Measurements from ENCODE around the gene ZNF543.

The ZNF543 gene

DNA sequence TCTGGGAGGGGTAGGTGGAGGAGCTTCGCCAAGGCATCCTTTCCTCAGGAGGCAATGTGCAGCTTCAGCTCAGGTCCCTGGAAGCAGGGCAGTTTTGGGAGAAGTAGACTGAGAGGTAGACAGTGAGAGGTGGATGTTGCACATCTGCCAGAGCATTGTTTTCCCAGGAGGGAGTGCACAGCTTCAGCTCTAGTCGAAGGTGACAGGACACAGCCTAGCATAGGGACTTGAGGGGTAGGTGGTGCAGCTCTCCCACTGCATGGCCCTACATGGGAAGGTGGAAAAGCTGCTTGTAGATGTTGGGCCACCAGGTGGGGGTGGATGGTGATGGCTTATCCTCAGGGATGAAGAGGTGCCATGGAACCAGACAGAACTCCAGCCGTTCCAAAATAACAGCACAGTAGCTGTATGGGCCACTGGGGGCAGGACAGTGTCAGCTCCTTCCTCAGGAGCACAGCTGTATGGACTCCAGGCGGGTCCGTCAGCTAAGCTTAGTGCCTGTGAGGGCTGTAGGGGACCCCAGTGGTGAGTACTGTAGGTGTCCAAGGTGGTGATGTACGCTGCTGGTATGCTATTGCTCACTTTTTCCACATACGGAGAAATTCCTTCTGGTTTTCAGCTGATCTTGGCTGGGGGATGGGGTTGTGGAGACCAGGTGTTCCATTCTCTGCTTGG, 17.4 kb upstream of the ZNF543 start:
- H3K4me3 ChIP-seq (ENCODE audit: low read length): no peak overlapping the region
- no peak for TF ChIP-seq CTCF (conservative IDR thresholded peaks at IDR 0.05; ENCODE audit: low read depth, low read length)
- no peak for DNase-seq (ENCODE audit: low read depth)

DNA sequence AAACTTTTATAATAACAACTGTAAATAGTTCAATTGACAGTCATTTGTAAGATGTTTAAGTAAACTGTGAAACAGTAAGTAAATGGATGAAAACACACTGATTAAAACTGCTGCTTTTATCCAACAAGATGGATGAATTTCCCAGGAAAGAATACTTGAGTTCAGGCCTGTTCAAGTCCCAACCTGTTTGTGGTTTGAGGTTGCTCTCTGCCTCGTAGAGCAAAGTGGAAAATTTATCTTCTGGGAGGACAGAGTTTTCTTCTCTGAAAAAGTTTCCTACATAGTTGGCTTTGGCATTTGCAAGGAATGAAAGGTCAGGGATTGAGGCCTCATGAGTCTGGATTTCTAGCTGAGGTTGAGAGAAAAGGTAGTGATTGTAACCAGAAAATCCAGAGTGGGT, 15.2 kb upstream of the ZNF543 start:
- H3K4me3 ChIP-seq (ENCODE audit: low read length): no peak overlapping the region
- no peak for TF ChIP-seq CTCF (conservative IDR thresholded peaks at IDR 0.05; ENCODE audit: low read depth, low read length)
- no peak for DNase-seq (ENCODE audit: low read depth)

DNA sequence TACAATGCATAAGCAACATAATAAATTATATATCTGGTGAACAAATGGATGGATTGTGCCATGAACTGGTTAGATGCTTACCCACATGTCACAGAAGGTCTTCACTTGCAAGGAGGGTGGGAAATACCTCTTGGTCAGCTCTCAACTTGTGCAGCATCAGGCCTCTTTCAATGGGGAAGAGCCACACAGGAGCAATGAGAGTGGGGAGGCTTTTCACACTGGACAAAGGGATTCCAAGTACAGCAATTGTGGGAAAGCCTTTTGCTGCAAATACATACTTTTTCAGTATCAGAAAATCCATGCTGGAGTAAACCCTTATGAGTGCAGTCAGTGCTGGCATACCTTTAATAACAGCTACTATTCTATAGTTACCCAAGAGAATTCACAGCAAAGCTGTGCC, 11.8 kb upstream of the ZNF543 start:
- H3K4me3 ChIP-seq (ENCODE audit: low read length): no peak overlapping the region
- TF ChIP-seq CTCF (conservative IDR thresholded peaks at IDR 0.05; ENCODE audit: low read depth, low read length): no peak
- no peak for DNase-seq (ENCODE audit: low read depth)

DNA sequence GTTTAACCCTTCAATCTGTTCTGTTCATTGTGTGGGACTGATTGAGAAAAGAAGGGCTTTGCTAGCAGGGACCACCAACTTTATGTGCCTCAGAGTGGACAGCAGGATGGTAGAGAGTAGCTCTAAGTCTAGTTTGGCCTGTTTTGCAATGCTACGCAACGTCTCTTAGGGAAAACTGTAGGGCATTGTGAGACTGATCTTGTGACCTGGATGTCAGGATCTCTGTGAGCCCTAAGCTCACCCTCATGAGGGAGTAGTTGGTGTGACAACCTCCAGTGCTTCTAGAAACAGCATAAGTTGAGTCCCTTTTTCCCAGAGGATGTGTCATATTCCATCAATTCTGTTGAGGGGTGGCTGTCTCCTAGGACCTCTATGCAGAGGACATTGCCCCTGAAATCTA, 9.5 kb upstream of the ZNF543 start:
- H3K4me3 ChIP-seq (ENCODE audit: low read length): no peak overlapping the region
- no peak for TF ChIP-seq CTCF (conservative IDR thresholded peaks at IDR 0.05; ENCODE audit: low read depth, low read length)
- DNase-seq (ENCODE audit: low read depth): no peak

- no peak for TF ChIP-seq CTCF (conservative IDR thresholded peaks at IDR 0.05; ENCODE audit: low read depth, low read length)
- no peak overlapping the region for H3K4me3 ChIP-seq (ENCODE audit: low read length)
Observed at GRCh38 chr19:57314146-57314545, 6.1 kb upstream of the ZNF543 start.

DNA sequence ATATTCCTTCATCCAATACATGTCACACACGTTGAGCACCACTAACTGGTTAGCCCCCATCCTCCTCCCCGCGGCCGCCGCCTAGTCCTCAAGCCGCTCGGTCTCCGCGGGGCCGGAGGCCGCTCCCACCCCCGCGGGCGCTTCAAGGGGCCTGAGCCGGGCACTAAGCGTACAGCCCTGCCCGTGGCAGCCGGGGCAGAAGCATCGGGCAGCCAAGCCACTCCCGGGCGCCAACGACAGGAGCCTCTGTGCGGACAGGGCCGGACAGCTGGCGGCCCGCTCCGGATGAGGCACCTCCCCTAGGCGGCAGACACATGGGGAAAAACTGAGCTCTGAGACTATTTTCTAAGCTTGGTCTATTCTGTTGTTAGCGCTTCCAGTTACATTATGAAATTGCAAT, 2.8 kb upstream of the ZNF543 start:
- DNase-seq (ENCODE audit: low read depth): no peak
- H3K4me3 ChIP-seq (ENCODE audit: low read length): no peak overlapping the region
- no peak for TF ChIP-seq CTCF (conservative IDR thresholded peaks at IDR 0.05; ENCODE audit: low read depth, low read length)

More at GRCh38 chr19:57314146-57314545, 6.1 kb upstream of the ZNF543 start:
- no peak for DNase-seq (ENCODE audit: low read depth)

DNA sequence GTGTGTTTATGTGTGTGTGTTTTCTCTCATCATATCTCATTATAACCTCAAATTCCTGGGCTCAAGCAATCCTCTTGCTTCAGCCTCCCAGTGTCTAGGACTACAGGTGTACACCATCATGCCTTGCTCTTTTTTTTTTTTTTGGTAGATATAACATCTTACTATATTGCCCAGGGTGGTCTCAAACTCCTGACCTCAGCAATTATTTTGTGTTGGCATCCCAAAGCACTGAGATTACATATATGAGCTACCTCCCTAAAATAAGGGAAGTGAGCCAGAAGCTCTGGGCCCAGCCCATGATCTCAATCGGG, 448 bp upstream of the ZNF543 start:
- DNase-seq (ENCODE audit: low read depth): no peak
- H3K4me3 ChIP-seq (ENCODE audit: low read length): peak overlapping the region; percentile 84
- no peak for TF ChIP-seq CTCF (conservative IDR thresholded peaks at IDR 0.05; ENCODE audit: low read depth, low read length)

All from retinal pigment epithelial cell (primary cell).